ENCODE data around the gene ARAP3.
"Not testable (repeated sequence)": the region's sequence is repeated elsewhere in the genome, so short reads cannot be mapped to it uniquely, and the experiment has no call there.

Gene ARAP3

GRCh38 chr5:141615991-141616720 lies 65.9 kb downstream of the ARAP3 start:
- WGBS (ENCODE audit: extremely low coverage, insufficient coverage, low lambda C conversion rate): no CpG with 5 or more reads among the region's 9 CpGs

GRCh38 chr5:141613344-141613743 lies 68.7 kb downstream of the ARAP3 start:
- no peak overlapping the region for H4K5ac ChIP-seq (ENCODE audit: low read length)
- no peak overlapping the region for H3K4me3 ChIP-seq (ENCODE audit: low read length)
- H3K9ac ChIP-seq (ENCODE audit: low read length): peak overlapping the region; percentile 22
- H3K4ac ChIP-seq (ENCODE audit: low read depth, low read length): no peak overlapping the region
- peaks cover 7% of the 10 kb centered on the region for H3K79me1 ChIP-seq (ENCODE audit: low read length)
- no peaks in the 10 kb centered on the region for H3K27me3 ChIP-seq (ENCODE audit: insufficient read depth, low read length, poor library complexity)
- H2AK5ac ChIP-seq (ENCODE audit: low read length): no peak overlapping the region
- H3K56ac ChIP-seq (ENCODE audit: low read length): no peak overlapping the region
- peaks cover 14% of the 10 kb centered on the region for H3K4me1 ChIP-seq (ENCODE audit: control insufficient read depth, low read depth, low read length)
- H3K18ac ChIP-seq (ENCODE audit: low read length): no peak overlapping the region
- H3K4me2 ChIP-seq (ENCODE audit: low read length): no peak overlapping the region
- H4K8ac ChIP-seq (ENCODE audit: low read depth, low read length): no peak overlapping the region
- H3K36me3 ChIP-seq (ENCODE audit: control insufficient read depth, insufficient read depth, low read length): no peaks in the 10 kb centered on the region
- H2BK15ac ChIP-seq (replicated peaks; ENCODE audit: low read depth): no peak overlapping the region
- DNase-seq: peak; percentile 17
- no peak overlapping the region for H3K23ac ChIP-seq (ENCODE audit: low read length)
- H3K27ac ChIP-seq (ENCODE audit: low read depth, low read length): no peak overlapping the region
- no peak overlapping the region for H2BK120ac ChIP-seq (ENCODE audit: low read depth, low read length)
- H3K79me2 ChIP-seq (ENCODE audit: control insufficient read depth, insufficient read depth, low read length): peaks cover 76% of the 10 kb centered on the region
- no peak overlapping the region for H2BK5ac ChIP-seq (ENCODE audit: low read length)

More at GRCh38 chr5:141615991-141616720, 65.9 kb downstream of the ARAP3 start:
- Histone ChIP-seq H2BK120ac (ENCODE audit: low read depth, low read length) (no peak overlapping the region), H2AK5ac (ENCODE audit: low read length) (no peak overlapping the region), H2BK15ac (replicated peaks; ENCODE audit: low read depth) (no peak overlapping the region), H3K18ac (ENCODE audit: low read length) (no peak overlapping the region), H3K79me1 (ENCODE audit: low read length) (peaks cover 7% of the 10 kb centered on the region), H3K4me3 (ENCODE audit: low read length) (no peak overlapping the region), H3K9ac (ENCODE audit: low read length) (peak overlapping the region; percentile 6), H3K4me1 (ENCODE audit: control insufficient read depth, low read depth, low read length) (peaks cover 14% of the 10 kb centered on the region), H4K8ac (ENCODE audit: low read depth, low read length) (no peak overlapping the region), H4K5ac (ENCODE audit: low read length) (no peak overlapping the region), H3K23ac (ENCODE audit: low read length) (no peak overlapping the region), H3K79me2 (ENCODE audit: control insufficient read depth, insufficient read depth, low read length) (peaks cover 55% of the 10 kb centered on the region), H3K27ac (ENCODE audit: low read depth, low read length) (no peak overlapping the region), H2BK5ac (ENCODE audit: low read length) (no peak overlapping the region), H3K36me3 (ENCODE audit: control insufficient read depth, insufficient read depth, low read length) (peaks cover 2% of the 10 kb centered on the region), H3K4me2 (ENCODE audit: low read length) (peak overlapping the region; percentile 24), H3K27me3 (ENCODE audit: insufficient read depth, low read length, poor library complexity) (no peaks in the 10 kb centered on the region), H3K56ac (ENCODE audit: low read length) (peak overlapping the region; percentile 57), H3K4ac (ENCODE audit: low read depth, low read length) (no peak overlapping the region)
- no peak for DNase-seq

GRCh38 chr5:141611289-141611688 lies 70.7 kb downstream of the ARAP3 start:
- no peak overlapping the region for H2BK120ac ChIP-seq (ENCODE audit: low read depth, low read length)
- WGBS (ENCODE audit: extremely low coverage, insufficient coverage, low lambda C conversion rate): no CpG with 5 or more reads among the region's 3 CpGs

GRCh38 chr5:141609921-141610320 lies 72.1 kb downstream of the ARAP3 start:
- not testable (repeated sequence) for H4K5ac ChIP-seq (ENCODE audit: low read length)

More at GRCh38 chr5:141611289-141611688, 70.7 kb downstream of the ARAP3 start:
- H3K79me1 ChIP-seq (ENCODE audit: low read length): peaks cover 5% of the 10 kb centered on the region
- H3K4me2 ChIP-seq (ENCODE audit: low read length): no peak overlapping the region
- H3K18ac ChIP-seq (ENCODE audit: low read length): no peak overlapping the region
- no peak overlapping the region for H2AK5ac ChIP-seq (ENCODE audit: low read length)
- no peak overlapping the region for H3K23ac ChIP-seq (ENCODE audit: low read length)
- no peak overlapping the region for H3K27ac ChIP-seq (ENCODE audit: low read depth, low read length)
- no peak overlapping the region for H3K9ac ChIP-seq (ENCODE audit: low read length)
- H4K8ac ChIP-seq (ENCODE audit: low read depth, low read length): no peak overlapping the region
- peak; percentile 44 for DNase-seq
- H3K56ac ChIP-seq (ENCODE audit: low read length): no peak overlapping the region
- H3K79me2 ChIP-seq (ENCODE audit: control insufficient read depth, insufficient read depth, low read length): peaks cover 65% of the 10 kb centered on the region
- no peak overlapping the region for H2BK5ac ChIP-seq (ENCODE audit: low read length)
- no peaks in the 10 kb centered on the region for H3K36me3 ChIP-seq (ENCODE audit: control insufficient read depth, insufficient read depth, low read length)
- H3K4me3 ChIP-seq (ENCODE audit: low read length): no peak overlapping the region
- H4K5ac ChIP-seq (ENCODE audit: low read length): no peak overlapping the region
- H3K4me1 ChIP-seq (ENCODE audit: control insufficient read depth, low read depth, low read length): peaks cover 3% of the 10 kb centered on the region
- H2BK15ac ChIP-seq (replicated peaks; ENCODE audit: low read depth): no peak overlapping the region
- no peak overlapping the region for H3K4ac ChIP-seq (ENCODE audit: low read depth, low read length)
- no peaks in the 10 kb centered on the region for H3K27me3 ChIP-seq (ENCODE audit: insufficient read depth, low read length, poor library complexity)

GRCh38 chr5:141609044-141609443 lies 73.0 kb downstream of the ARAP3 start:
- H3K4me3 ChIP-seq (ENCODE audit: low read length): no peak overlapping the region
- no peak overlapping the region for H3K27ac ChIP-seq (ENCODE audit: low read depth, low read length)
- H2AK5ac ChIP-seq (ENCODE audit: low read length): no peak overlapping the region
- H4K5ac ChIP-seq (ENCODE audit: low read length): no peak overlapping the region
- no peak overlapping the region for H2BK120ac ChIP-seq (ENCODE audit: low read depth, low read length)
- H3K79me1 ChIP-seq (ENCODE audit: low read length): peaks cover 3% of the 10 kb centered on the region
- H2BK15ac ChIP-seq (replicated peaks; ENCODE audit: low read depth): no peak overlapping the region
- no peak overlapping the region for H3K23ac ChIP-seq (ENCODE audit: low read length)
- no peaks in the 10 kb centered on the region for H3K27me3 ChIP-seq (ENCODE audit: insufficient read depth, low read length, poor library complexity)
- H3K4me1 ChIP-seq (ENCODE audit: control insufficient read depth, low read depth, low read length): peaks cover 2% of the 10 kb centered on the region
- no peak overlapping the region for H3K9ac ChIP-seq (ENCODE audit: low read length)
- DNase-seq: no peak
- no peak overlapping the region for H3K18ac ChIP-seq (ENCODE audit: low read length)
- no peak overlapping the region for H3K4ac ChIP-seq (ENCODE audit: low read depth, low read length)
- no CpG with 5 or more reads among the region's 3 CpGs for WGBS (ENCODE audit: extremely low coverage, insufficient coverage, low lambda C conversion rate)
- no peak overlapping the region for H3K4me2 ChIP-seq (ENCODE audit: low read length)
- peaks cover 61% of the 10 kb centered on the region for H3K79me2 ChIP-seq (ENCODE audit: control insufficient read depth, insufficient read depth, low read length)
- no peak overlapping the region for H3K56ac ChIP-seq (ENCODE audit: low read length)
- H4K8ac ChIP-seq (ENCODE audit: low read depth, low read length): no peak overlapping the region
- H2BK5ac ChIP-seq (ENCODE audit: low read length): no peak overlapping the region
- H3K36me3 ChIP-seq (ENCODE audit: control insufficient read depth, insufficient read depth, low read length): no peaks in the 10 kb centered on the region

More at GRCh38 chr5:141609921-141610320, 72.1 kb downstream of the ARAP3 start:
- not testable (repeated sequence) for H3K4me1 ChIP-seq (ENCODE audit: control insufficient read depth, low read depth, low read length); H3K23ac ChIP-seq (ENCODE audit: low read length); H4K8ac ChIP-seq (ENCODE audit: low read depth, low read length); H3K79me1 ChIP-seq (ENCODE audit: low read length); H3K4me2 ChIP-seq (ENCODE audit: low read length); DNase-seq; H3K9ac ChIP-seq (ENCODE audit: low read length); H3K27me3 ChIP-seq (ENCODE audit: insufficient read depth, low read length, poor library complexity); H2BK5ac ChIP-seq (ENCODE audit: low read length); H2BK120ac ChIP-seq (ENCODE audit: low read depth, low read length); H3K4me3 ChIP-seq (ENCODE audit: low read length); H2AK5ac ChIP-seq (ENCODE audit: low read length); H3K36me3 ChIP-seq (ENCODE audit: control insufficient read depth, insufficient read depth, low read length); H3K56ac ChIP-seq (ENCODE audit: low read length); H3K4ac ChIP-seq (ENCODE audit: low read depth, low read length); H3K18ac ChIP-seq (ENCODE audit: low read length); H3K27ac ChIP-seq (ENCODE audit: low read depth, low read length); H2BK15ac ChIP-seq (replicated peaks; ENCODE audit: low read depth)
- peaks cover 61% of the 10 kb centered on the region for H3K79me2 ChIP-seq (ENCODE audit: control insufficient read depth, insufficient read depth, low read length)
- no CpG with 5 or more reads among the region's 7 CpGs for WGBS (ENCODE audit: extremely low coverage, insufficient coverage, low lambda C conversion rate)

GRCh38 chr5:141608557-141608956 lies 73.5 kb downstream of the ARAP3 start:
- Histone ChIP-seq H3K23ac (ENCODE audit: low read length) (no peak overlapping the region), H2BK120ac (ENCODE audit: low read depth, low read length) (no peak overlapping the region), H3K4me1 (ENCODE audit: control insufficient read depth, low read depth, low read length) (peaks cover 2% of the 10 kb centered on the region), H3K4me2 (ENCODE audit: low read length) (no peak overlapping the region), H2BK5ac (ENCODE audit: low read length) (no peak overlapping the region), H3K79me1 (ENCODE audit: low read length) (peaks cover 6% of the 10 kb centered on the region), H3K36me3 (ENCODE audit: control insufficient read depth, insufficient read depth, low read length) (no peaks in the 10 kb centered on the region), H2BK15ac (replicated peaks; ENCODE audit: low read depth) (no peak overlapping the region), H2AK5ac (ENCODE audit: low read length) (no peak overlapping the region), H3K9ac (ENCODE audit: low read length) (no peak overlapping the region), H3K27ac (ENCODE audit: low read depth, low read length) (no peak overlapping the region), H4K5ac (ENCODE audit: low read length) (no peak overlapping the region), H3K18ac (ENCODE audit: low read length) (no peak overlapping the region), H3K56ac (ENCODE audit: low read length) (no peak overlapping the region), H3K79me2 (ENCODE audit: control insufficient read depth, insufficient read depth, low read length) (peaks cover 64% of the 10 kb centered on the region), H3K27me3 (ENCODE audit: insufficient read depth, low read length, poor library complexity) (no peaks in the 10 kb centered on the region), H3K4me3 (ENCODE audit: low read length) (no peak overlapping the region), H4K8ac (ENCODE audit: low read depth, low read length) (no peak overlapping the region), H3K4ac (ENCODE audit: low read depth, low read length) (no peak overlapping the region)
- no peak for DNase-seq
- WGBS (ENCODE audit: extremely low coverage, insufficient coverage, low lambda C conversion rate): no CpG with 5 or more reads among the region's 1 CpG
